Mesendoderm (in vitro differentiated cells): Measurements from ENCODE around the gene LPCAT3.

Experiments
- DNase-seq: peaks from one replicate; pipeline ENCODE4 v3.0.0; 2013
- H2AK5ac ChIP-seq: 2 replicates; pipeline ENCODE4 v1.6.1; 2013; ENCODE audit warnings: low read length, inconsistent platforms
- H2BK120ac ChIP-seq: 2 replicates; pipeline ENCODE4 v1.6.1; 2013; ENCODE audit warnings: low read depth, mild to moderate bottlenecking, low read length, moderate library complexity, mixed read lengths
- H2BK15ac ChIP-seq: replicated peaks from 2 replicates; pipeline ENCODE4 v1.6.1; 2013; ENCODE audit warnings: low read depth, mild to moderate bottlenecking, moderate library complexity
- H2BK5ac ChIP-seq: 2 replicates; pipeline ENCODE4 v1.6.1; 2013; ENCODE audit warnings: low read length, inconsistent platforms
- H3K18ac ChIP-seq: 2 replicates; pipeline ENCODE4 v1.6.1; 2013; ENCODE audit warnings: mild to moderate bottlenecking, low read length, mixed read lengths
- H3K23ac ChIP-seq: one replicate; pipeline ENCODE4 v1.6.1; 2013; ENCODE audit warnings: low read length
- H3K27ac ChIP-seq: 2 replicates; pipeline ENCODE4 v1.5.1; 2013; ENCODE audit warnings: low read depth, mild to moderate bottlenecking, inconsistent platforms, low read length, moderate library complexity
- H3K27me3 ChIP-seq: 2 replicates; pipeline ENCODE4 v1.6.1; 2013; ENCODE audit warnings: low read length, control low read depth, mild to moderate bottlenecking, inconsistent platforms; ENCODE audit not compliant: insufficient read depth, poor library complexity
- H3K36me3 ChIP-seq: 2 replicates; pipeline ENCODE4 v1.6.1; 2013; ENCODE audit warnings: low read length, inconsistent platforms; ENCODE audit not compliant: control insufficient read depth, insufficient read depth
- H3K4ac ChIP-seq: one replicate; pipeline ENCODE4 v1.6.1; 2013; ENCODE audit warnings: low read depth, mild to moderate bottlenecking, low read length, moderate library complexity
- H3K4me1 ChIP-seq: 2 replicates; pipeline ENCODE4 v1.6.1; 2013; ENCODE audit warnings: low read depth, low read length, inconsistent platforms; ENCODE audit not compliant: control insufficient read depth
- H3K4me2 ChIP-seq: 2 replicates; pipeline ENCODE4 v1.6.1; 2013; ENCODE audit warnings: low read length
- H3K4me3 ChIP-seq: 2 replicates; pipeline ENCODE4 v1.5.1; 2013; ENCODE audit warnings: mild to moderate bottlenecking, low read length
- H3K56ac ChIP-seq: one replicate; pipeline ENCODE4 v1.6.1; 2013; ENCODE audit warnings: low read length
- H3K79me1 ChIP-seq: 2 replicates; pipeline ENCODE4 v1.6.1; 2013; ENCODE audit warnings: low read length, inconsistent platforms
- H3K79me2 ChIP-seq: 2 replicates; pipeline ENCODE4 v1.6.1; 2013; ENCODE audit warnings: mild to moderate bottlenecking, low read length; ENCODE audit not compliant: control insufficient read depth, insufficient read depth
- H3K9ac ChIP-seq: 2 replicates; pipeline ENCODE4 v1.6.1; 2013; ENCODE audit warnings: low read length, inconsistent platforms
- H4K5ac ChIP-seq: one replicate; pipeline ENCODE4 v1.6.1; 2013; ENCODE audit warnings: low read length
- H4K8ac ChIP-seq: one replicate; pipeline ENCODE4 v1.6.1; 2013; ENCODE audit warnings: low read depth, mild to moderate bottlenecking, control low read depth, low read length, moderate library complexity
- WGBS: extraction: QIAGEN DNeasy Blood & Tissue Kit; methylation state at CpG from one replicate; pipeline ENCODE4 v1.1.7; 2013; ENCODE audit warnings: low lambda C conversion rate, missing lambda C conversion rate; ENCODE audit not compliant: insufficient coverage; ENCODE audit errors: extremely low coverage; 5-methylcytosine and 5-hydroxymethylcytosine counted together

The LPCAT3 gene

DNA sequence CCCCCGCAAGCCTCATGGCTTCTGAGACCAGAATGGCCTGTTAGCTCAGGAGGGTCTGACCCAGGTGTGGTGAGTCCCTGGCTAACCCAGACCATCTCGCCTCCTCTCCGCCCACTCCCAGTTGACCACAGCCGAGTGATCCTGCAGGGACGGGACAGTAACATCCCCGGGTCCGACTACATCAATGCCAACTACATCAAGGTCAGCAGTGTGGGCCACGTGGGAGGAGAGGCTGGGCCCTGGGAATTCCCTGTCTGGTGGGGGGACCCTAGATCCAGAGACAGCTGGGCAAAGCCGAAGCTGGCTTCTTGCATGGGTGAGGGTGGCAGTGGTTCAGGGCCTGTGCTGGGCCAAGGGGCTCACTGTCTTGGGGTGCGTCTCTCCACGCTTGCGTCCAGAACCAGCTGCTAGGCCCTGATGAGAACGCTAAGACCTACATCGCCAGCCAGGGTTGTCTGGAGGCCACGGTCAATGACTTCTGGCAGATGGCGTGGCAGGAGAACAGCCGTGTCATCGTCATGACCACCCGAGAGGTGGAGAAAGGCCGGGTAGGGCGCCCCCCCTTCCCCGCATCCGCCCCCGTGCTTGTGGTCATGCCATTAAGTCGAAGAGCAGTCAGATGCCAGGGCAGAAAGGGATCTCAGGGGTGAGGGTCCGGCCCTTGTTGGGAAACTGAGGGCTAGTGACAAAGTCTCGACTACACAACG lies 62.1 kb downstream of the LPCAT3 start:
- no peaks in the 10 kb centered on the region for H3K27me3 ChIP-seq
- no peaks in the 10 kb centered on the region for H3K79me1 ChIP-seq
- no peak overlapping the region for H2BK15ac ChIP-seq
- WGBS: no CpG with 5 or more reads among the region's 28 CpGs
- H4K5ac ChIP-seq: no peak overlapping the region
- H2BK120ac ChIP-seq: no peak overlapping the region
- H3K56ac ChIP-seq: no peak overlapping the region
- H3K4ac ChIP-seq: no peak overlapping the region
- H3K4me3 ChIP-seq: no peak overlapping the region
- no peak overlapping the region for H3K27ac ChIP-seq
- H2AK5ac ChIP-seq: no peak overlapping the region
- H3K36me3 ChIP-seq: no peaks in the 10 kb centered on the region
- H3K23ac ChIP-seq: no peak overlapping the region
- H3K9ac ChIP-seq: no peak overlapping the region
- H3K79me2 ChIP-seq: no peaks in the 10 kb centered on the region
- no peak overlapping the region for H3K18ac ChIP-seq
- H2BK5ac ChIP-seq: no peak overlapping the region
- H3K4me1 ChIP-seq: peaks cover under 1% of the 10 kb centered on the region
- DNase-seq: no peak
- no peak overlapping the region for H3K4me2 ChIP-seq
- no peak overlapping the region for H4K8ac ChIP-seq

DNA sequence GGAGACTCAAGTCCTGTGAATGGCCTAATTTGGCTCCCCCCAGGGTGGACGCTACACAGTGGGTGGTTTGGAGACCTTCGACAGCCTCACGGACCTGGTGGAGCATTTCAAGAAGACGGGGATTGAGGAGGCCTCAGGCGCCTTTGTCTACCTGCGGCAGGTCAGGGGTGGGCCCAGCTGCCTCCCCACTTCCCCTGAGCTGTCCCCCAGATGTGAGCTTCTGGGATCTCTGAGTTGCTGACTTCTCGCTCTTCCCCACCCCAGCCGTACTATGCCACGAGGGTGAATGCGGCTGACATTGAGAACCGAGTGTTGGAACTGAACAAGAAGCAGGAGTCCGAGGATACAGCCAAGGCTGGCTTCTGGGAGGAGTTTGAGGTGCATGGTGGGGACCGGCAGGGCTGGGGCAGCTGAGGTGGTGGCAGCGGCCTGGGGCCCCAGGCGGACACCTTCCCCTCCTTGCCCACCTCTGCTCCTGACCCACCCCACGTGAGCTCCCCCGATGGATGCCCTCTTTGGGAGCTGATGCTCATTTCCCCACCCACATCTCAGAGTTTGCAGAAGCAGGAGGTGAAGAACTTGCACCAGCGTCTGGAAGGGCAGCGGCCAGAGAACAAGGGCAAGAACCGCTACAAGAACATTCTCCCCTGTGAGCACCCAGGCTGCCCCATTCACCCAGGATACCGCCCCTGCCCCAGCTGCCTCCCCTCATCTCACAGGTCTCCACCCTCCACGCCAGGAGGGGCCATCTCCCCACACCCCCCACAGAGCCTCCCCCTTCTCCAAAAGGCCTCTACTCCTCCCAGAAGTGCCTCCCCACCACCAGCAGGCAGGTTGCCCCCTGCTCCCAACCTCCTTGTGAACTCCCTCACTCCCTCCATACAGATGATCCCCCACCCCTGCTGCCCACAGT lies 62.9 kb downstream of the LPCAT3 start:
- Histone ChIP-seq H2BK15ac (no peak overlapping the region), H3K79me2 (no peaks in the 10 kb centered on the region), H2BK120ac (no peak overlapping the region), H3K27ac (no peak overlapping the region), H3K18ac (no peak overlapping the region), H3K27me3 (no peaks in the 10 kb centered on the region), H3K4ac (no peak overlapping the region), H2BK5ac (no peak overlapping the region), H3K4me2 (no peak overlapping the region), H3K79me1 (no peaks in the 10 kb centered on the region), H2AK5ac (no peak overlapping the region), H4K5ac (no peak overlapping the region), H3K4me1 (no peaks in the 10 kb centered on the region), H4K8ac (no peak overlapping the region), H3K9ac (no peak overlapping the region), H3K56ac (no peak overlapping the region), H3K4me3 (no peak overlapping the region), H3K23ac (no peak overlapping the region), H3K36me3 (no peaks in the 10 kb centered on the region)
- DNase-seq: no peak
- WGBS: no CpG with 5 or more reads among the region's 22 CpGs

DNA sequence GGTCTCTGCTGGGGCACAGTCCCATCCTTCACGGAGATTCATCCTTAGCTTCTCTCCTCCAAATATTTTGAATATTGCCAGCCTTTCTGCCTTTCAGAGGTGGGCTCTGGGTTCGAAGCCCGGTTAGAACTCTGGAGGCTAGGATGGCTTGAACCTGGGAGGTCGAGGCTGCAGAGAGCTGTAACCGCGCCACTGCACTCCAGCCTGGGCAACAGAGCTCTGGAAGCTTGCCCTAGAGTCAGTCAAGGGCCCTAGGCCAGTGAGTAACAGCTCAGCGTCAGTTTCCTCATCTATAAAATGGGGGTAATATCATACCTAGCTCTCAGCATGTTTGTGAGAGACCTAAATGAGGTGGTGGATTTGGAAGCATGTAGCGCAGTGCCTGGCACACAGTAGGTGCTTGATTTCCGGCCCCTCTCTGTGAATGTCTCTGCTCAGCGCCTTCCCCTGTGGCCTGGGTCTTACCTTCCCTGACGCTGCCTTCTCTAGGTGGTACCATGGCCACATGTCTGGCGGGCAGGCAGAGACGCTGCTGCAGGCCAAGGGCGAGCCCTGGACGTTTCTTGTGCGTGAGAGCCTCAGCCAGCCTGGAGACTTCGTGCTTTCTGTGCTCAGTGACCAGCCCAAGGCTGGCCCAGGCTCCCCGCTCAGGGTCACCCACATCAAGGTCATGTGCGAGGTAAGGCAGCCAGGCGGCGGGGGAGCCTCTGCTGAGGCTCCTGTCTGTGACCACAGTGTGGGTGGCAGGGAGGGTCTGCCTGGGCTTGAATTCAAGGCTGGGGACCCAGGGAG lies 63.8 kb downstream of the LPCAT3 start:
- Histone ChIP-seq H3K36me3 (no peaks in the 10 kb centered on the region), H3K27me3 (no peaks in the 10 kb centered on the region), H3K9ac (no peak overlapping the region), H3K4me1 (no peaks in the 10 kb centered on the region), H2BK15ac (no peak overlapping the region), H3K23ac (no peak overlapping the region), H3K18ac (no peak overlapping the region), H3K4ac (no peak overlapping the region), H2BK5ac (no peak overlapping the region), H3K79me1 (no peaks in the 10 kb centered on the region), H2AK5ac (no peak overlapping the region), H4K5ac (no peak overlapping the region), H3K27ac (no peak overlapping the region), H3K4me2 (no peak overlapping the region), H4K8ac (no peak overlapping the region), H3K56ac (peak overlapping the region; percentile 25), H2BK120ac (no peak overlapping the region), H3K4me3 (no peak overlapping the region), H3K79me2 (no peaks in the 10 kb centered on the region)
- DNase-seq: no peak
- no CpG with 5 or more reads among the region's 21 CpGs for WGBS

DNA sequence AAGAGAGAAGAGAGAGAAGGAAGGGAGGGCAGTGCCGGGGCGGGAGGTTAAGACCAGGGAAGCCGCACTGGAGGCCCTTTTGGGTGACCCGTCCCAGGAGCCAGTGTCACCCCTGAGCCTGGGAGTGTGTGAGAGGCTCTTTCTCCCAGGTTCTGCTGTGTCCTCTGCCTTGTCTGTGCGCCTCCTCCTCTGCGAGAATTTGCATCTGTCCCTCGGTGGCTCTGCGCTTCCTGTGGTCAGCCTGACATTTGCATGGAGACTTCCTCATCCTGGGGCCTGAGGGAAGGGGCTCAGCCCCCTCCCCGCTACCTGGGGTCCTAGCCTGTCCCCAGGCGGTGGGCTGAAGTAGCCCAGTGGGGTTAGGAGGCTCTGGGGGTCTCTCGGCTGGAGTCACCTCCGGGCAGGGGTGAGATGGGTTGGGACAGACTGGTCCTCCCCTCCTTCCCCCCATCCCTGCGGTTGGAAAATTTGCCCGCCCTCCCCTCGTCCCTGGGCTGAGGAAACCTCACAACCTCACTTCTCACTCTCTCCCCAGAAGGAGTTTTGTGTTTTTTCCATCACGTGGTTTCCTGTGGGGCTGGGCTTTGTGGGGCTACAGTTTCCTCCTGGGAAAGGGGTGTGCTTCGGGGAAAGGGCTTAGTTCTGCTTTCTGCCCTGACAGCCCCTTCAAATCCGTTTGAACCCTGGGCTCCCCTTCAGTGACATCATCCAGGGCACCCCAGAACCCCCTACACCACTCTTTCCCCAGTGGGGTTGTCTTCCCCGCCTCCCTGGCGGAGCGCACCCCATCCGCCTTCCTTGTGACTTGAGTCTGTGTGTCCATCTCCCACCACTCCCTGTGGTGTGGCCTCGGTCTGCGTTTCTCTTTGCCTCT lies 64.6 kb downstream of the LPCAT3 start:
- Histone ChIP-seq H4K8ac (no peak overlapping the region), H2BK15ac (no peak overlapping the region), H3K79me1 (no peaks in the 10 kb centered on the region), H2AK5ac (no peak overlapping the region), H3K18ac (no peak overlapping the region), H3K79me2 (no peaks in the 10 kb centered on the region), H3K23ac (no peak overlapping the region), H3K56ac (peak overlapping the region; percentile 18), H2BK5ac (no peak overlapping the region), H3K27ac (no peak overlapping the region), H3K9ac (peak overlapping the region; percentile 3), H3K4me2 (no peak overlapping the region), H3K4me1 (no peaks in the 10 kb centered on the region), H3K36me3 (no peaks in the 10 kb centered on the region), H2BK120ac (no peak overlapping the region), H4K5ac (no peak overlapping the region), H3K27me3 (no peaks in the 10 kb centered on the region), H3K4ac (no peak overlapping the region), H3K4me3 (no peak overlapping the region)
- DNase-seq: no peak
- WGBS: no CpG with 5 or more reads among the region's 24 CpGs

DNA sequence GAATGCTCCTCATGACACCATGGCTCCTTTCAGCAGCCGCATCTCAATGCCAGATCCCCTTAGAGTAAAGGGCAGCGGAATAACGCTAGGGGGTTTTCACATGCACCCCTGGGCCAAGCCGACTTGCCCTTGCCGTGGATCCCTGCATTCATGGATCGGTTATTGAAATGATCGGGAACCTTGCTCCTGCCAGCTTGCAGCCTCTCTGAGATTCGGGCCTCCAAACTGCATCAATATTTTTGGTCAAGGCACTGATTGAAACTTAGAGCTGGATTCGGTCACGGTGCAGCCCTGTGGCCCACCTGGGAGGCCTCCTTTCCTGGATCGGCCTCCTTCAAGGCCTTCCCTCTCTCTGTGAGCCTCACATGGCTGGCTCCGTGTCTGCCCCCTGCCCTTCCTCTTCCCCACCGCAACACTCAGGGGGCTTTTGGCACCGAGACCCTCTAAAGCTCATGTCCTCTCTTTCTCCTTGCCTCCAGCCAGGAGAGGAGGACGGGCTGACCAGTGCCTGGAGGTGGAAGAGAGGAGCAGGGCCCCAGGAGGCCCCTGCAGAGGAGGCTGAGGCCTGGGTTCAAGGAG lies 65.3 kb downstream of the LPCAT3 start:
- H3K4me2 ChIP-seq: no peak overlapping the region
- no peak overlapping the region for H3K18ac ChIP-seq
- H2BK5ac ChIP-seq: no peak overlapping the region
- no peaks in the 10 kb centered on the region for H3K79me1 ChIP-seq
- no peak overlapping the region for H3K4me3 ChIP-seq
- WGBS: no CpG with 5 or more reads among the region's 15 CpGs
- no peak overlapping the region for H2AK5ac ChIP-seq
- H3K79me2 ChIP-seq: no peaks in the 10 kb centered on the region
- no peak overlapping the region for H3K23ac ChIP-seq
- H3K27ac ChIP-seq: no peak overlapping the region
- no peak overlapping the region for H2BK15ac ChIP-seq
- H3K4me1 ChIP-seq: no peaks in the 10 kb centered on the region
- H4K5ac ChIP-seq: no peak overlapping the region
- H3K56ac ChIP-seq: peak overlapping the region; percentile 43
- no peak for DNase-seq
- no peak overlapping the region for H2BK120ac ChIP-seq
- H3K27me3 ChIP-seq: no peaks in the 10 kb centered on the region
- H3K4ac ChIP-seq: no peak overlapping the region
- no peaks in the 10 kb centered on the region for H3K36me3 ChIP-seq
- H4K8ac ChIP-seq: no peak overlapping the region
- H3K9ac ChIP-seq: peak overlapping the region; percentile 3
